ENCODE measurements around the gene TRIM47. TPM values are rescaled to one million over a fixed set of nuclear protein-coding genes. Genes with fewer than 3 reads are reported as not detected.
A peak's percentile ranks its signal among the peaks of the same experiment; 100 is the strongest.

TRIM47 gene
- total and polyA plus RNA-seq, 2 of the 13 experiments (the other 11 are each of a cell fraction or from before 2014, with no cell fraction given) = 33.5 to 82.0 TPM

- TF ChIP-seq ZNF616 (CRISPR knock-in tag; IDR thresholded peaks at IDR 0.05; ENCODE audit: low read depth) (peak; percentile 44; the same call in 1 of the 2 replicates), LCORL (IDR thresholded peaks at IDR 0.05) (no peak), LCORL (CRISPR knock-in tag; IDR thresholded peaks at IDR 0.05) (0 out of 2 replicates have a peak, but pooled peaks have one; percentile 64), NR0B2 (CRISPR knock-in tag; IDR thresholded peaks at IDR 0.05) (peak; percentile 60; the same call in 1 of the 2 replicates), NCOA5 (CRISPR knock-in tag; IDR thresholded peaks at IDR 0.05) (no peak), CTCF (CRISPR knock-in tag; IDR thresholded peaks at IDR 0.05) (peak; percentile 87), WIZ (CRISPR knock-in tag; IDR thresholded peaks at IDR 0.05) (peak; percentile 61; the same call in 1 of the 2 replicates), KDM2A (CRISPR knock-in tag; IDR thresholded peaks at IDR 0.05; ENCODE audit: borderline replicate concordance, low read depth) (peak; percentile 40; the same call in 1 of the 2 replicates), ZNF564 (CRISPR knock-in tag; IDR thresholded peaks at IDR 0.05) (no peak), ZNF558 (CRISPR knock-in tag; IDR thresholded peaks at IDR 0.05; ENCODE audit: borderline replicate concordance) (no peak), TMF1 (CRISPR knock-in tag; IDR thresholded peaks at IDR 0.05; ENCODE audit: low read depth) (0 out of 2 replicates have a peak, but pooled peaks have one; percentile 49), HINFP (CRISPR knock-in tag; IDR thresholded peaks at IDR 0.05; ENCODE audit: low read depth) (no peak), ARID4A (CRISPR knock-in tag; IDR thresholded peaks at IDR 0.05; ENCODE audit: borderline replicate concordance) (peak; percentile 39; the same call in 1 of the 2 replicates), ZNF776 (CRISPR knock-in tag; IDR thresholded peaks at IDR 0.05) (0 out of 2 replicates have a peak, but pooled peaks have one; percentile 29), NFE2 (CRISPR knock-in tag; IDR thresholded peaks at IDR 0.05) (no peak), ZNF572 (CRISPR knock-in tag; IDR thresholded peaks at IDR 0.05) (no peak)
Observed at GRCh38 chr17:75827308-75828075, 50.9 kb downstream of the TRIM47 start (continued).

Measured in HepG2 (cell line).